Subcutaneous adipose tissue (tissue), 4 donors: ENCODE measurements around the gene SERTM1. TPM values are rescaled to one million over a fixed set of nuclear protein-coding genes. Genes with fewer than 3 reads are reported as not detected.

Experiments
- CTCF ChIP-seq: fragments of 450-650 bp; IDR thresholded peaks from one replicate; pipeline ENCODE4 v1.5.1; 2016; ENCODE audit warnings: low read depth, mild to moderate bottlenecking, control low read depth, antibody characterized with exemption, moderate library complexity
- total RNA-seq, 4 donors: library from RNA; depleted of rRNA; stranded (reverse); fragments of >200 nt; gene quantifications; one replicate each; pipeline ENCODE4 v1.1.0, GENCODE V29; 2016

Gene SERTM1
- total RNA-seq, 4 donors from 2014 or later, result 0.17 to 1.1 TPM; not detected in 2

- no peak for TF ChIP-seq CTCF
Observed at GRCh38 chr13:36683701-36684100, 9.9 kb downstream of the SERTM1 start.

GRCh38 chr13:36685927-36686326, 12.1 kb downstream of the SERTM1 start:
- no peak for TF ChIP-seq CTCF

GRCh38 chr13:36696410-36697010, 22.7 kb downstream of the SERTM1 start:
- TF ChIP-seq CTCF, result no peak

GRCh38 chr13:36700170-36700569, 26.4 kb downstream of the SERTM1 start:
- TF ChIP-seq CTCF, result no peak

GRCh38 chr13:36706755-36707154, 32.9 kb downstream of the SERTM1 start:
- TF ChIP-seq CTCF, result no peak

GRCh38 chr13:36709136-36709890, 35.5 kb downstream of the SERTM1 start:
- TF ChIP-seq CTCF, result no peak

- no peak for TF ChIP-seq CTCF
Observed at GRCh38 chr13:36710396-36710795, 36.6 kb downstream of the SERTM1 start.
